HG02678 (cell line): ENCODE measurements around the gene EFCC1.
"Not testable (repeated sequence)": the region's sequence is repeated elsewhere in the genome, so short reads cannot be mapped to it uniquely, and the experiment has no call there.

Experiments used
- ATAC-seq: cut with Tn5 transposase; IDR thresholded peaks from one replicate; pipeline ENCODE4 v1.9.1; 2021; ENCODE audit warnings: mild to moderate bottlenecking, moderate library complexity; ENCODE audit not compliant: unreplicated experiment

Gene EFCC1

GRCh38 chr3:129069313-129070085 lies 68.4 kb downstream of the EFCC1 start:
- not testable (repeated sequence) for ATAC-seq

- ATAC-seq, result no peak
Observed at GRCh38 chr3:129070086-129070885, 69.2 kb downstream of the EFCC1 start.

- ATAC-seq, result no peak
Observed at GRCh38 chr3:129077222-129077621, 76.1 kb downstream of the EFCC1 start.

GRCh38 chr3:129078510-129078909 lies 77.4 kb downstream of the EFCC1 start:
- no peak for ATAC-seq

GRCh38 chr3:129081503-129081902 lies 80.4 kb downstream of the EFCC1 start:
- no peak for ATAC-seq

GRCh38 chr3:129082026-129082425 lies 80.9 kb downstream of the EFCC1 start:
- ATAC-seq, result no peak

GRCh38 chr3:129084501-129084900 lies 83.4 kb downstream of the EFCC1 start:
- ATAC-seq, result no peak

- no peak for ATAC-seq
Observed at GRCh38 chr3:129085165-129085715, 84.1 kb downstream of the EFCC1 start.

- no peak for ATAC-seq
Observed at GRCh38 chr3:129085818-129086217, 84.7 kb downstream of the EFCC1 start.

GRCh38 chr3:129087138-129087702 lies 86.1 kb downstream of the EFCC1 start:
- no peak for ATAC-seq

GRCh38 chr3:129087904-129088303 lies 86.8 kb downstream of the EFCC1 start:
- not testable (repeated sequence) for ATAC-seq

GRCh38 chr3:129088312-129088711 lies 87.2 kb downstream of the EFCC1 start:
- not testable (repeated sequence) for ATAC-seq
